Choroid plexus epithelial cell (primary cell): ENCODE data around the gene GRIN3B.
"Not testable (repeated sequence)": the region's sequence is repeated elsewhere in the genome, so short reads cannot be mapped to it uniquely, and the experiment has no call there.

ENCODE experiments used
- DNase-seq: peaks from one replicate; pipeline ENCODE4 v3.0.0-alpha.2; 2010; ENCODE audit warnings: low read depth
- H3K4me3 ChIP-seq: 2 replicates; pipeline ENCODE4 v1.5.1; 2011; ENCODE audit warnings: low read depth, mild to moderate bottlenecking, control low read depth, low read length, moderate library complexity
- TF ChIP-seq, protein P1 (sequence below): conservative IDR thresholded peaks from 2 replicates; pipeline ENCODE4 v1.5.1; 2011; ENCODE audit warnings: low read depth, mild to moderate bottlenecking, control low read depth, inconsistent platforms, low read length, moderate library complexity

Gene GRIN3B

GRCh38 chr19:1017906-1018305, 17.7 kb downstream of the GRIN3B start:
- H3K4me3 ChIP-seq: no peak overlapping the region
- TF ChIP-seq, protein P1, sequence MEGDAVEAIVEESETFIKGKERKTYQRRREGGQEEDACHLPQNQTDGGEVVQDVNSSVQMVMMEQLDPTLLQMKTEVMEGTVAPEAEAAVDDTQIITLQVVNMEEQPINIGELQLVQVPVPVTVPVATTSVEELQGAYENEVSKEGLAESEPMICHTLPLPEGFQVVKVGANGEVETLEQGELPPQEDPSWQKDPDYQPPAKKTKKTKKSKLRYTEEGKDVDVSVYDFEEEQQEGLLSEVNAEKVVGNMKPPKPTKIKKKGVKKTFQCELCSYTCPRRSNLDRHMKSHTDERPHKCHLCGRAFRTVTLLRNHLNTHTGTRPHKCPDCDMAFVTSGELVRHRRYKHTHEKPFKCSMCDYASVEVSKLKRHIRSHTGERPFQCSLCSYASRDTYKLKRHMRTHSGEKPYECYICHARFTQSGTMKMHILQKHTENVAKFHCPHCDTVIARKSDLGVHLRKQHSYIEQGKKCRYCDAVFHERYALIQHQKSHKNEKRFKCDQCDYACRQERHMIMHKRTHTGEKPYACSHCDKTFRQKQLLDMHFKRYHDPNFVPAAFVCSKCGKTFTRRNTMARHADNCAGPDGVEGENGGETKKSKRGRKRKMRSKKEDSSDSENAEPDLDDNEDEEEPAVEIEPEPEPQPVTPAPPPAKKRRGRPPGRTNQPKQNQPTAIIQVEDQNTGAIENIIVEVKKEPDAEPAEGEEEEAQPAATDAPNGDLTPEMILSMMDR: no peak
- DNase-seq: no peak

GRCh38 chr19:1018393-1018792, 18.2 kb downstream of the GRIN3B start:
- no peak for DNase-seq
- H3K4me3 ChIP-seq: no peak overlapping the region
- TF ChIP-seq, protein P1: no peak

GRCh38 chr19:1018932-1019615, 18.9 kb downstream of the GRIN3B start:
- peak overlapping the region; percentile 90 for H3K4me3 ChIP-seq
- no peak for DNase-seq
- TF ChIP-seq, protein P1: no peak

GRCh38 chr19:1019616-1019961, 19.4 kb downstream of the GRIN3B start:
- TF ChIP-seq, protein P1: no peak
- DNase-seq: no peak
- H3K4me3 ChIP-seq: peak overlapping the region; percentile 90

- TF ChIP-seq, protein P1: no peak
- DNase-seq: no peak
- H3K4me3 ChIP-seq: peak overlapping the region; percentile 90
These were observed 20.0 kb downstream of the GRIN3B start for GRCh38 chr19:1019980-1020867.

GRCh38 chr19:1020868-1021425, 20.7 kb downstream of the GRIN3B start, which contains the start of gene TMEM259:
TMEM259 (minus strand) TSS chr19:1021123; CDS start chr19:1020996, 127 bp downstream.
- peak within 1 kb of the TSS; percentile 90 for H3K4me3 ChIP-seq
- DNase-seq: peak; percentile 98
- TF ChIP-seq, protein P1: no peak

DNA sequence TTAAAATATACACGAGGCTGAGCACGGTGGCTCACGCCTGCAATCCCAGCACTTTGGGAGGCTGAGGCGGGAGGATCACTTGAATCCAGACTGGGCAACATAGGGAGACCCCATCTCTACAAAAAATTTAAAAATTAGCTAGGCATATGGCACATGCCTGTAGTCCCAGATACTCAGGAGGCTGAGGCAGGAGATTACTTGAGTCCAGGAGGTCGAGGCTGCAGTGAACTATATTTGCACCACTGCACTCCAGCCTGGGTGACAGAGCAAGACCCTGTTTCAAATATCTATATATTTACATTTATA, 23.6 kb downstream of the GRIN3B start:
- not testable (repeated sequence) for H3K4me3 ChIP-seq, DNase-seq

DNA sequence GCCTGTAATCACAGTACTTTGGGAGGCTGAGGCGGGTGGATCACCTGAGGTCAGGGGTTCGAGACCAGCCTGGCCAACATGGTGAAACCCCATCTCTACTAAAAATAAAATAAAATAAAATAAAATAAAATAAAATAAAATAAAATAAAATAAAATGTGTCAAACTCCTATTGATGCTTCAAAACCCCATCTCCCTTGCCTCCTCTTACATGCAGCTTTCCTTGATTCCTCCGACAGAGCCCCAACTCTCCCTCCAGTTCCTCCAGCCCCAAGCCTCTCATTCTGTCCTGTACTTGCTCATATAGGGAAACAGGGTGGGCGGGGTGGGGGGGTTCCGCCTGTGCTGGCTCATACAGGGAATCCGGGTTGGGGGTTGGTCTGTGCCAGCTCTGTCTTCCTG, 24.9 kb downstream of the GRIN3B start:
- not testable (repeated sequence) for H3K4me3 ChIP-seq, DNase-seq
